ENCODE results near the gene TRAF5. TPM values are rescaled to one million over a fixed set of nuclear protein-coding genes. Genes with fewer than 3 reads are reported as not detected.

TRAF5 gene
- total RNA-seq, 1 experiment from 2014 or later: 22.2 TPM

DNA sequence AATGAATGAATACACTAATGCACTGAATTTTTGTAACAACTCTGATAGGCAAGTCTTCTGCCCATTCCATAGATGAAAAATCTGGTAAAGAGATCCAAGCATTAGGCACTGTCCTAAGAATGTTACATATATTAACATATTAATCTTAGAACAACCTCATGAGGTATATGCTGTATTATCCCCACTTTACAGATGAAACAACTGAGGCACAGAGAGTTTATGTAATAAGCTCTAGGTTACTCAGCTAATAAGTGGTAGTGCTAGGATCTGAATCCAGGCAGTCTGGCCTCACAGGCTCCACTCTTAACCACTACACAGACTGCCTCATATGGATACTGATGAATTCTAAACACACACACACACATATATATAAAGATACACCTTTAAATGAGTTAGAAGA lies 52.8 kb downstream of the TRAF5 start (continued):
- TF ChIP-seq, protein P1, sequence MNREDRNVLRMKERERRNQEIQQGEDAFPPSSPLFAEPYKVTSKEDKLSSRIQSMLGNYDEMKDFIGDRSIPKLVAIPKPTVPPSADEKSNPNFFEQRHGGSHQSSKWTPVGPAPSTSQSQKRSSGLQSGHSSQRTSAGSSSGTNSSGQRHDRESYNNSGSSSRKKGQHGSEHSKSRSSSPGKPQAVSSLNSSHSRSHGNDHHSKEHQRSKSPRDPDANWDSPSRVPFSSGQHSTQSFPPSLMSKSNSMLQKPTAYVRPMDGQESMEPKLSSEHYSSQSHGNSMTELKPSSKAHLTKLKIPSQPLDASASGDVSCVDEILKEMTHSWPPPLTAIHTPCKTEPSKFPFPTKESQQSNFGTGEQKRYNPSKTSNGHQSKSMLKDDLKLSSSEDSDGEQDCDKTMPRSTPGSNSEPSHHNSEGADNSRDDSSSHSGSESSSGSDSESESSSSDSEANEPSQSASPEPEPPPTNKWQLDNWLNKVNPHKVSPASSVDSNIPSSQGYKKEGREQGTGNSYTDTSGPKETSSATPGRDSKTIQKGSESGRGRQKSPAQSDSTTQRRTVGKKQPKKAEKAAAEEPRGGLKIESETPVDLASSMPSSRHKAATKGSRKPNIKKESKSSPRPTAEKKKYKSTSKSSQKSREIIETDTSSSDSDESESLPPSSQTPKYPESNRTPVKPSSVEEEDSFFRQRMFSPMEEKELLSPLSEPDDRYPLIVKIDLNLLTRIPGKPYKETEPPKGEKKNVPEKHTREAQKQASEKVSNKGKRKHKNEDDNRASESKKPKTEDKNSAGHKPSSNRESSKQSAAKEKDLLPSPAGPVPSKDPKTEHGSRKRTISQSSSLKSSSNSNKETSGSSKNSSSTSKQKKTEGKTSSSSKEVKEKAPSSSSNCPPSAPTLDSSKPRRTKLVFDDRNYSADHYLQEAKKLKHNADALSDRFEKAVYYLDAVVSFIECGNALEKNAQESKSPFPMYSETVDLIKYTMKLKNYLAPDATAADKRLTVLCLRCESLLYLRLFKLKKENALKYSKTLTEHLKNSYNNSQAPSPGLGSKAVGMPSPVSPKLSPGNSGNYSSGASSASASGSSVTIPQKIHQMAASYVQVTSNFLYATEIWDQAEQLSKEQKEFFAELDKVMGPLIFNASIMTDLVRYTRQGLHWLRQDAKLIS (CRISPR knock-in tag; IDR thresholded peaks at IDR 0.05; ENCODE audit: borderline replicate concordance): no peak
- no peak for TF ChIP-seq MAX (CRISPR knock-in tag; IDR thresholded peaks at IDR 0.05)
- TF ChIP-seq TCF7 (CRISPR knock-in tag; IDR thresholded peaks at IDR 0.05; ENCODE audit: low read depth): no peak
- TF ChIP-seq USF1 (CRISPR knock-in tag; IDR thresholded peaks at IDR 0.05): no peak
- TF ChIP-seq, protein P2, sequence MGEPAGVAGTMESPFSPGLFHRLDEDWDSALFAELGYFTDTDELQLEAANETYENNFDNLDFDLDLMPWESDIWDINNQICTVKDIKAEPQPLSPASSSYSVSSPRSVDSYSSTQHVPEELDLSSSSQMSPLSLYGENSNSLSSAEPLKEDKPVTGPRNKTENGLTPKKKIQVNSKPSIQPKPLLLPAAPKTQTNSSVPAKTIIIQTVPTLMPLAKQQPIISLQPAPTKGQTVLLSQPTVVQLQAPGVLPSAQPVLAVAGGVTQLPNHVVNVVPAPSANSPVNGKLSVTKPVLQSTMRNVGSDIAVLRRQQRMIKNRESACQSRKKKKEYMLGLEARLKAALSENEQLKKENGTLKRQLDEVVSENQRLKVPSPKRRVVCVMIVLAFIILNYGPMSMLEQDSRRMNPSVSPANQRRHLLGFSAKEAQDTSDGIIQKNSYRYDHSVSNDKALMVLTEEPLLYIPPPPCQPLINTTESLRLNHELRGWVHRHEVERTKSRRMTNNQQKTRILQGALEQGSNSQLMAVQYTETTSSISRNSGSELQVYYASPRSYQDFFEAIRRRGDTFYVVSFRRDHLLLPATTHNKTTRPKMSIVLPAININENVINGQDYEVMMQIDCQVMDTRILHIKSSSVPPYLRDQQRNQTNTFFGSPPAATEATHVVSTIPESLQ (CRISPR knock-in tag; IDR thresholded peaks at IDR 0.05): no peak
- no peak for TF ChIP-seq RORB (CRISPR knock-in tag; IDR thresholded peaks at IDR 0.05)
- no peak for TF ChIP-seq RELA (CRISPR knock-in tag; IDR thresholded peaks at IDR 0.05; ENCODE audit: borderline replicate concordance)
- no peak for TF ChIP-seq ZNF317 (CRISPR knock-in tag; IDR thresholded peaks at IDR 0.05; ENCODE audit: borderline replicate concordance, low read depth)
- no peak for TF ChIP-seq CBFB (CRISPR knock-in tag; IDR thresholded peaks at IDR 0.05; ENCODE audit: low read depth)
- TF ChIP-seq FOXP4 (CRISPR knock-in tag; IDR thresholded peaks at IDR 0.05): no peak
- TF ChIP-seq, protein P3, sequence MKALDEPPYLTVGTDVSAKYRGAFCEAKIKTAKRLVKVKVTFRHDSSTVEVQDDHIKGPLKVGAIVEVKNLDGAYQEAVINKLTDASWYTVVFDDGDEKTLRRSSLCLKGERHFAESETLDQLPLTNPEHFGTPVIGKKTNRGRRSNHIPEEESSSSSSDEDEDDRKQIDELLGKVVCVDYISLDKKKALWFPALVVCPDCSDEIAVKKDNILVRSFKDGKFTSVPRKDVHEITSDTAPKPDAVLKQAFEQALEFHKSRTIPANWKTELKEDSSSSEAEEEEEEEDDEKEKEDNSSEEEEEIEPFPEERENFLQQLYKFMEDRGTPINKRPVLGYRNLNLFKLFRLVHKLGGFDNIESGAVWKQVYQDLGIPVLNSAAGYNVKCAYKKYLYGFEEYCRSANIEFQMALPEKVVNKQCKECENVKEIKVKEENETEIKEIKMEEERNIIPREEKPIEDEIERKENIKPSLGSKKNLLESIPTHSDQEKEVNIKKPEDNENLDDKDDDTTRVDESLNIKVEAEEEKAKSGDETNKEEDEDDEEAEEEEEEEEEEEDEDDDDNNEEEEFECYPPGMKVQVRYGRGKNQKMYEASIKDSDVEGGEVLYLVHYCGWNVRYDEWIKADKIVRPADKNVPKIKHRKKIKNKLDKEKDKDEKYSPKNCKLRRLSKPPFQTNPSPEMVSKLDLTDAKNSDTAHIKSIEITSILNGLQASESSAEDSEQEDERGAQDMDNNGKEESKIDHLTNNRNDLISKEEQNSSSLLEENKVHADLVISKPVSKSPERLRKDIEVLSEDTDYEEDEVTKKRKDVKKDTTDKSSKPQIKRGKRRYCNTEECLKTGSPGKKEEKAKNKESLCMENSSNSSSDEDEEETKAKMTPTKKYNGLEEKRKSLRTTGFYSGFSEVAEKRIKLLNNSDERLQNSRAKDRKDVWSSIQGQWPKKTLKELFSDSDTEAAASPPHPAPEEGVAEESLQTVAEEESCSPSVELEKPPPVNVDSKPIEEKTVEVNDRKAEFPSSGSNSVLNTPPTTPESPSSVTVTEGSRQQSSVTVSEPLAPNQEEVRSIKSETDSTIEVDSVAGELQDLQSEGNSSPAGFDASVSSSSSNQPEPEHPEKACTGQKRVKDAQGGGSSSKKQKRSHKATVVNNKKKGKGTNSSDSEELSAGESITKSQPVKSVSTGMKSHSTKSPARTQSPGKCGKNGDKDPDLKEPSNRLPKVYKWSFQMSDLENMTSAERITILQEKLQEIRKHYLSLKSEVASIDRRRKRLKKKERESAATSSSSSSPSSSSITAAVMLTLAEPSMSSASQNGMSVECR (CRISPR knock-in tag; IDR thresholded peaks at IDR 0.05; ENCODE audit: borderline replicate concordance): no peak

GRCh38 chr1:211381481-211382181 lies 55.0 kb downstream of the TRAF5 start:
- TF ChIP-seq ZNF425 (CRISPR knock-in tag; conservative IDR thresholded peaks at IDR 0.05) (no peak), MAX (CRISPR knock-in tag; IDR thresholded peaks at IDR 0.05) (no peak), MYBL2 (CRISPR knock-in tag; IDR thresholded peaks at IDR 0.05) (no peak), GABPB1 (CRISPR knock-in tag; IDR thresholded peaks at IDR 0.05) (no peak), ETV6 (CRISPR knock-in tag; IDR thresholded peaks at IDR 0.05) (no peak)
- TF ChIP-seq, protein P4, sequence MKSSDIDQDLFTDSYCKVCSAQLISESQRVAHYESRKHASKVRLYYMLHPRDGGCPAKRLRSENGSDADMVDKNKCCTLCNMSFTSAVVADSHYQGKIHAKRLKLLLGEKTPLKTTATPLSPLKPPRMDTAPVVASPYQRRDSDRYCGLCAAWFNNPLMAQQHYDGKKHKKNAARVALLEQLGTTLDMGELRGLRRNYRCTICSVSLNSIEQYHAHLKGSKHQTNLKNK (CRISPR knock-in tag; IDR thresholded peaks at IDR 0.05): no peak
- no peak for ATAC-seq
- Mint-ChIP-seq H3K9me3 (no peaks in the 10 kb centered on the region), H3K27me3 (ENCODE audit: low read depth) (no peaks in the 10 kb centered on the region), H3K36me3 (no peaks in the 10 kb centered on the region), H3K27ac (peak overlapping the region; percentile 94), H3K4me1 (peaks cover 41% of the 10 kb centered on the region), H3K4me3 (peak overlapping the region; percentile 92)
- ChIA-PET POLR2A (no interaction called here), CTCF (no interaction called here)
- DNase-seq (ENCODE audit: low spot score): no peak
